Heart left ventricle (tissue), 13 donors: ENCODE measurements around the gene CTNND2.

Experiments used
- CTCF ChIP-seq, 12 donors: fragments of 200-600 bp; sonication (generic) in 4 of 12; IDR thresholded peaks; one replicate each; pipeline versions ENCODE4 v1.5.0 to v1.8.0; 2018 to 2022; ENCODE audit warnings: antibody characterized with exemption in 12 of 12, mild to moderate bottlenecking in 5 of 12
- POLR2A ChIP-seq, 2 donors: fragments of 450-650 bp; IDR thresholded peaks; one replicate each; pipeline ENCODE4 v1.6.1; 2017; ENCODE audit warnings: antibody characterized with exemption in 2 of 2, mild to moderate bottlenecking in 2 of 2, moderate library complexity in 2 of 2
- donor health status: ischemic (EF 13 %, LVEDD 7.1; RV severe dilation, severe dysfunction).
- donor health status: DM: no; HTN: yes; CAD: no.
- donor health status: DM: no; HTN: no; CAD: no.
- donor health status: ischemic (EF 25% LVEDD 6.9; RV normal size, moderate dysfunction).
- donor health status: ischemic (EF 25% LVEDD 5.7; RV mildly dilated, moderate dysfunction).
- donor health status: ischemic (EF 35%, LVEDD 5.7; RV mildly dilated, moderate dysfunction).
- donor health status: nonischemic (EF 11% LVEDD 7.7; RV severe dilation, severe dysfunction).
- donor health status: DM: yes; HTN: yes; CAD: no.
- donor health status: PGD.
- donor health status: ischemic (EF 29% LVEDD 5.4; RV normal size, mild dysfunction).
- donor health status: nonischemic (EF 23%, LVEDD 6.1; RV moderate dilation, normal function).

- TF ChIP-seq CTCF (IDR thresholded peaks at IDR 0.05) (no peak), POLR2A (IDR thresholded peaks at IDR 0.05) (no peak)
These were observed 927.2 kb downstream of the CTNND2 start for GRCh38 chr5:10977011-10977410.
